ENCODE measurements around the gene GALNTL6. TPM values are rescaled to one million over a fixed set of nuclear protein-coding genes. Genes with fewer than 3 reads are reported as not detected.

Gene GALNTL6
- total RNA-seq, 1 experiment from 2014 or later: not detected

DNA sequence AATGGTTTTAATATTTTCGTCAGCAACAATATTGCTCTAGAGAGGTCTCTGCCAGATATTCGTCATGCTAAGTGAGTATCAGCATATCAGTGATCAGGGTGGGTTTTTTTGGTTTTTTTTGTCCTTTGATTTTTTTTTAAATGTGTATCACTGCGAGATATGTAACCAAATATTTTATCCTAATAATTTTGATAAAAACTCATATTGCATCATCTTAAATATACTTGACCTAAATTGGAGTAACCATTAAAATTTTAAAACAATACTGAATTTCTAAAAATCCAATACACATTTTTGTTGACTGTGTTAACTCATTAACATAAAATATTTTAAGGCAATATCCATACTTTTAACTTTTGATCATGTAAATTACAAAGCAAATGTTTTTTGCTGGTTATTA is 498.5 kb downstream of the GALNTL6 start:
- Histone ChIP-seq H3K27me3 (ENCODE audit: insufficient read depth, low read length) (no peaks in the 10 kb centered on the region), H3K4me3 (replicated peaks in 1 of 2; ENCODE audit: low read depth in 1 of 2, low read length in 2 of 2) (no peak overlapping the region), H3K4me1 (ENCODE audit: control insufficient read depth in 1 of 2, insufficient read depth in 2 of 2, low read length in 2 of 2) (no peaks in the 10 kb centered on the region), H3K9me2 (ENCODE audit: insufficient read depth) (no peaks in the 10 kb centered on the region), H3K27ac (ENCODE audit: low read depth, low read length) (no peak overlapping the region), H3K79me2 (ENCODE audit: insufficient read depth, low read length) (no peaks in the 10 kb centered on the region), H3K9me3 (ENCODE audit: control insufficient read depth in 1 of 2, insufficient read depth in 1 of 2, low read depth in 1 of 2, low read length in 2 of 2) (no peaks in the 10 kb centered on the region), H3K9ac (ENCODE audit: low read length) (no peak overlapping the region), H2AFZ (ENCODE audit: low read depth, low read length, poor library complexity, severe bottlenecking) (no peak overlapping the region), H4K20me1 (ENCODE audit: insufficient read depth) (no peaks in the 10 kb centered on the region), H3K36me3 (ENCODE audit: control insufficient read depth in 1 of 2, insufficient read depth in 2 of 2, low read length in 2 of 2) (no peaks in the 10 kb centered on the region), H3K4me2 (ENCODE audit: low read length) (no peak overlapping the region)
- POLR2A ChIA-PET: no interaction called here
- DNase-seq (ENCODE audit: low read depth, low spot score) (no peak), ATAC-seq (no peak)
- RAD21 ChIA-PET (ENCODE audit: low non-redundant PET in 1 of 2, low total read pairs in 2 of 2, uncharacterized antibody in 2 of 2, unreplicated experiment in 2 of 2): no interaction called here
- CTCF ChIA-PET: no interaction called here
- no peak for TF ChIP-seq CBX3 (IDR thresholded peaks at IDR 0.05; ENCODE audit: low read depth)
- TF ChIP-seq, protein P1, sequence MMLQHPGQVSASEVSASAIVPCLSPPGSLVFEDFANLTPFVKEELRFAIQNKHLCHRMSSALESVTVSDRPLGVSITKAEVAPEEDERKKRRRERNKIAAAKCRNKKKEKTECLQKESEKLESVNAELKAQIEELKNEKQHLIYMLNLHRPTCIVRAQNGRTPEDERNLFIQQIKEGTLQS (IDR thresholded peaks at IDR 0.05): no peak
- no peak for TF ChIP-seq SRF (IDR thresholded peaks at IDR 0.05; ENCODE audit: low read depth)
- no peak for TF ChIP-seq EZH2phosphoT487 (IDR thresholded peaks at IDR 0.05; ENCODE audit: borderline replicate concordance)
- TF ChIP-seq JUND (IDR thresholded peaks at IDR 0.05): no peak
- no peak for TF ChIP-seq RAD21 (IDR thresholded peaks at IDR 0.05; ENCODE audit: low read depth)
- TF ChIP-seq EZH2 (IDR thresholded peaks at IDR 0.05): no peak
- no peak for TF ChIP-seq ZBTB33 (IDR thresholded peaks at IDR 0.05; ENCODE audit: extremely low read depth, insufficient replicate concordance, low read length)
- no peak for TF ChIP-seq SP1 (IDR thresholded peaks at IDR 0.05; ENCODE audit: low read depth)
- TF ChIP-seq CEBPB (IDR thresholded peaks at IDR 0.05; ENCODE audit: low read depth): no peak
- TF ChIP-seq SIN3A (IDR thresholded peaks at IDR 0.05; ENCODE audit: low read depth): no peak
- no peak for TF ChIP-seq POLR2A (IDR thresholded peaks at IDR 0.05; ENCODE audit: borderline replicate concordance, extremely low read depth, insufficient read depth, insufficient read length)
- TF ChIP-seq TCF7L2 (IDR thresholded peaks at IDR 0.05; ENCODE audit: borderline replicate concordance, extremely low read depth, insufficient read depth, insufficient read length): no peak
- no peak for TF ChIP-seq EGR1 (IDR thresholded peaks at IDR 0.05; ENCODE audit: low read depth)
- TF ChIP-seq CTCF (IDR thresholded peaks at IDR 0.05 in 2 of 3, conservative IDR thresholded peaks at IDR 0.05 in 1 of 3; ENCODE audit: borderline replicate concordance in 1 of 3, insufficient read depth in 1 of 3, low read depth in 2 of 3, low read length in 2 of 3): no peak
- BruUV-seq (replicated peaks): no TSS peak
- intact Hi-C loops (cut with micrococcal nuclease): no loop called here
